NB4 (cell line): Measurements from ENCODE around the gene DGLUCY.

Experiments used
- DNase-seq: peaks from one replicate; pipeline ENCODE4 v3.0.0; 2010; ENCODE audit warnings: low read depth
- H3K4me3 ChIP-seq: one replicate; pipeline ENCODE4 v1.5.1; 2011; ENCODE audit warnings: mild to moderate bottlenecking, low read depth, low read length, moderate library complexity
- MYC ChIP-seq: IDR thresholded peaks from 2 replicates; pipeline ENCODE4 v1.6.1; 2011; ENCODE audit warnings: low read depth, low read length
- POLR2A ChIP-seq: IDR thresholded peaks from 2 replicates; pipeline ENCODE4 v1.6.1; 2011; ENCODE audit warnings: mild to moderate bottlenecking; ENCODE audit not compliant: insufficient read length; ENCODE audit errors: extremely low read depth
- TF ChIP-seq, protein P1 (sequence below): IDR thresholded peaks from 2 replicates; pipeline ENCODE4 v1.6.1; 2011; ENCODE audit warnings: low read depth, low read length
- TF ChIP-seq, protein P2 (sequence below): IDR thresholded peaks from one replicate; pipeline ENCODE4 v1.5.1; 2012; ENCODE audit warnings: low read depth, low read length

Gene DGLUCY

DNA sequence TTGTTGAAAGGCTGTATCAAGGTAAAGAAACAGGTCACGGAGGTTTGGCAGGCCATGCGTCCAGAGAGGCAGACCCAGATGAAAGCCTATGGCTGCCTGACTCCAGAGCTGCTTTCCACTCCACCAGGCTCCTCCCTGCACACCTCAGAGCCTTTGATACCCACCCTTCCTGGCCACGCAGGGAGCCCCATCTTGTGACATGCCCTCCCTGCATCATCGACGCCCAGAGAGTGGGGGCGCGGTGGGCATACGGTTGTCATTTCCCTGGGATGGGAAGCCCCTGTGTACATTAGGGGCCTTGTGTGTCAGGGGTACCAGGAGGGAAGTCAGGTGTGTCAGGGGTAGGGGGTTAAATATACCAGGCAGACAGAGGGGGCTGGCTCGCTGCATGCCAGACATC, 160.9 kb downstream of the DGLUCY start:
- TF ChIP-seq MYC (no peak), POLR2A (no peak)
- TF ChIP-seq, protein P1, sequence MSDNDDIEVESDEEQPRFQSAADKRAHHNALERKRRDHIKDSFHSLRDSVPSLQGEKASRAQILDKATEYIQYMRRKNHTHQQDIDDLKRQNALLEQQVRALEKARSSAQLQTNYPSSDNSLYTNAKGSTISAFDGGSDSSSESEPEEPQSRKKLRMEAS: no peak
- TF ChIP-seq, protein P2, sequence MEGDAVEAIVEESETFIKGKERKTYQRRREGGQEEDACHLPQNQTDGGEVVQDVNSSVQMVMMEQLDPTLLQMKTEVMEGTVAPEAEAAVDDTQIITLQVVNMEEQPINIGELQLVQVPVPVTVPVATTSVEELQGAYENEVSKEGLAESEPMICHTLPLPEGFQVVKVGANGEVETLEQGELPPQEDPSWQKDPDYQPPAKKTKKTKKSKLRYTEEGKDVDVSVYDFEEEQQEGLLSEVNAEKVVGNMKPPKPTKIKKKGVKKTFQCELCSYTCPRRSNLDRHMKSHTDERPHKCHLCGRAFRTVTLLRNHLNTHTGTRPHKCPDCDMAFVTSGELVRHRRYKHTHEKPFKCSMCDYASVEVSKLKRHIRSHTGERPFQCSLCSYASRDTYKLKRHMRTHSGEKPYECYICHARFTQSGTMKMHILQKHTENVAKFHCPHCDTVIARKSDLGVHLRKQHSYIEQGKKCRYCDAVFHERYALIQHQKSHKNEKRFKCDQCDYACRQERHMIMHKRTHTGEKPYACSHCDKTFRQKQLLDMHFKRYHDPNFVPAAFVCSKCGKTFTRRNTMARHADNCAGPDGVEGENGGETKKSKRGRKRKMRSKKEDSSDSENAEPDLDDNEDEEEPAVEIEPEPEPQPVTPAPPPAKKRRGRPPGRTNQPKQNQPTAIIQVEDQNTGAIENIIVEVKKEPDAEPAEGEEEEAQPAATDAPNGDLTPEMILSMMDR: no peak
- no peak overlapping the region for H3K4me3 ChIP-seq
- DNase-seq: no peak
